ENCODE measurements around the gene TIE1.

TIE1 gene

DNA sequence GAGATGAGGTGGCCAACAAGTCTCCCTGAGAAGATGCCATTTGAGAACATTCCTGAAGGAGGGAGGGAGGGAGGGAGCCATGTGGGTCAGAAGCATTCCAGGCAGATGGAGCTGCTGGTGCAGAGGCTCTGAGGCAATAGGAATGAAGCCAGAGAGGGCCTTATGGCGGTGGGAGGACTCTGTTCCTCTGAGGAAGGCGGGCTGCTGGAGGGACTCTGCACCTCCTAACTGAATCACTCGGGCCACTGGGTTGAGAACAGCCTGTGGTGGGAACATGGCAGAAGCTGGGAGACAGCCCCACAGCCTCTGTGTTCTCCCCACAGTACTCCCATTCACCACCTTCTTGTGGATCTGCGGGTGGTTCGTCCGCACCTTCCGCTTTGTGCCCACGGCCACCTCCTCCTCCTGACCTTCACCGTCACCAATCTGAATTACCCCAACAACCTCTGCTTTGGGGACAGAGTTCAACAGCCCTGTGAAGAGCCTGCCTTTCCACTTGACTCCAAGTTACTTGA, 33.4 kb upstream of the TIE1 start:
- H3K4me3 ChIP-seq (ENCODE audit: low read depth, low read length) = no peak overlapping the region
- H3K4me1 ChIP-seq (ENCODE audit: control insufficient read depth, insufficient read depth, low read length) = peaks cover 23% of the 10 kb centered on the region
- no peaks in the 10 kb centered on the region; the same call in 1 of the 2 replicates for H3K36me3 ChIP-seq (ENCODE audit: control insufficient read depth, insufficient read depth, low read length)
- H3K9me3 ChIP-seq (ENCODE audit: control insufficient read depth, insufficient read depth, low read depth, low read length) = peaks cover 20% of the 10 kb centered on the region
- no peaks in the 10 kb centered on the region for H3K27me3 ChIP-seq (ENCODE audit: control insufficient read depth, insufficient read depth, low read length)
- no peak overlapping the region for H3K9ac ChIP-seq (ENCODE audit: low read length)
- no peak overlapping the region for H3K27ac ChIP-seq (ENCODE audit: low read depth, low read length)

DNA sequence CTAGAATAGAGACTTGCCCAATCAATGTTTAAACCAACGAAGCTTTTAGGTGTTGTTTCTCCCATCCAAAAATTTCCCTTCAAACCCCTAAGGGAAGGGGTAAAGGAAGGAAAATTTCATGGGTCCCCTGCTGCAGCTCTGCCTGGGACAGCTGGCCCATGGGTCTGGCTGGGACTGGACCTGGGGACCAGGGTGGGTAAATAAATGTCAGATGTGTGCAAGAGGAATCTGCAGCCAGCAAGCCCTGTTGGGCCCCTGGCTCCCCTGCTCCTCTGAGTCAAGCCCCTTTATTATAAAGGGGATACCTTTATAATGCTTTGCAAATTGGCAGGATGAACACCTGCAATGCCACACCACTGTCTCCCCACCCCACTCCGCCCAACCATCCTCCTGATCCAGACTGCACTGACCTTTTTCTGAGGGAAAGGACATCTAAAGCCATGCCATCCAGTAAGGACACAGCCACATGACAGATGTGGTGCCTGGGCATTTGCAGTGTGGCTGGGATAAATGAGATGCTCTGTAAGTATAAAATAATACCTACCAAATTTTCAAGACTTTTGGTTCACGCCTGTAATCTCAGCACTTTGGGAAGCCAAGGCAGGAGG, 32.9 kb upstream of the TIE1 start:
- Histone ChIP-seq H3K9me3 (ENCODE audit: control insufficient read depth, insufficient read depth, low read depth, low read length) (peaks cover 16% of the 10 kb centered on the region), H3K9ac (ENCODE audit: low read length) (no peak overlapping the region), H3K27me3 (ENCODE audit: control insufficient read depth, insufficient read depth, low read length) (no peaks in the 10 kb centered on the region), H3K36me3 (ENCODE audit: control insufficient read depth, insufficient read depth, low read length) (no peaks in the 10 kb centered on the region; the same call in 1 of the 2 replicates), H3K27ac (ENCODE audit: low read depth, low read length) (no peak overlapping the region), H3K4me3 (ENCODE audit: low read depth, low read length) (no peak overlapping the region), H3K4me1 (ENCODE audit: control insufficient read depth, insufficient read depth, low read length) (peaks cover 23% of the 10 kb centered on the region)

DNA sequence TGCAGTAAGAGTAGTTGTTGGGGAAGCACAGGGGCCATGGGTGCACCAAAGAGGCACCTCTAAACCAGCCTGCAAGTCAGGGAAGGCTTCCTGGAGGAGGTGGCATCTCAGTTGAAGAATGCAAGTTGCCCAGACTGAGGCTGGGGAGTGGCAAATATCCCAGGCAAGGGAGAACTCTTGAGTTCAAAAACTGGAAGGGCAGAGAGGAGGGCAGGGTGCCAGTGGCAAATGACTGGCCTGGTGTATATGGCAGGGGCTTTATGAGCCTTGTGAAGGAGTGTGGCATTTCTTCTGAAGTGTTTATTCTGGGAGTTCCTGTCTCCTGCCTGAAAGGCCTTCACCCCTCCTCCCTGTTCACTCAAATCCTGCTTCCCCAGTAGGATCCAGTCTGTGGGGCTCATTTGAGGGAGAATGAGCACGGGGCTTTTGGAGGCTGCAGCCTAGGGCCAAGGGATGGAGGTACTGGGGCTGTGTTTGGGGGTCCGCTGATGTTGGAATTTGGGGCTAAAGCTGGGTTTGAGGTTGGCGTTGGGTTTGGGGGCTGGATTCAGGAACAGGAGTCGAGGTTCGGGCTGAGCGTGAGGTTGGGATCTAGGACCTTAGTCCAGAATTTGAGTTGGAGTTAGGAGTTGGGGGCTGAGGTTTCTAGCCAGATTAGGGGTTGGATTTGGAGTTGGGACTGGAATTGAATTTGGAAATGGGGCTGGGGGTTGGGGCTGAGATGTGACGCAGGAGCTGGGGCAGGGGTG, 31.0 kb upstream of the TIE1 start, which contains the start of gene TMEM125:
Gene TMEM125 (plus strand): TSS at position 357 of the 749 bp plus-strand sequence. CDS start 2,740 bp downstream, outside the sequence.
- H3K27me3 ChIP-seq (ENCODE audit: control insufficient read depth, insufficient read depth, low read length) = no peaks in the 10 kb centered on the region
- peak within 1 kb of the TSS; percentile 10 for H3K9ac ChIP-seq (ENCODE audit: low read length)
- H3K27ac ChIP-seq (ENCODE audit: low read depth, low read length) = no peak within 1 kb of the TSS
- peaks cover 10% of the 10 kb centered on the region for H3K9me3 ChIP-seq (ENCODE audit: control insufficient read depth, insufficient read depth, low read depth, low read length)
- peaks cover 7% of the 10 kb centered on the region for H3K36me3 ChIP-seq (ENCODE audit: control insufficient read depth, insufficient read depth, low read length)
- H3K4me1 ChIP-seq (ENCODE audit: control insufficient read depth, insufficient read depth, low read length) = peaks cover 31% of the 10 kb centered on the region
- H3K4me3 ChIP-seq (ENCODE audit: low read depth, low read length) = peak within 1 kb of the TSS; percentile 49

DNA sequence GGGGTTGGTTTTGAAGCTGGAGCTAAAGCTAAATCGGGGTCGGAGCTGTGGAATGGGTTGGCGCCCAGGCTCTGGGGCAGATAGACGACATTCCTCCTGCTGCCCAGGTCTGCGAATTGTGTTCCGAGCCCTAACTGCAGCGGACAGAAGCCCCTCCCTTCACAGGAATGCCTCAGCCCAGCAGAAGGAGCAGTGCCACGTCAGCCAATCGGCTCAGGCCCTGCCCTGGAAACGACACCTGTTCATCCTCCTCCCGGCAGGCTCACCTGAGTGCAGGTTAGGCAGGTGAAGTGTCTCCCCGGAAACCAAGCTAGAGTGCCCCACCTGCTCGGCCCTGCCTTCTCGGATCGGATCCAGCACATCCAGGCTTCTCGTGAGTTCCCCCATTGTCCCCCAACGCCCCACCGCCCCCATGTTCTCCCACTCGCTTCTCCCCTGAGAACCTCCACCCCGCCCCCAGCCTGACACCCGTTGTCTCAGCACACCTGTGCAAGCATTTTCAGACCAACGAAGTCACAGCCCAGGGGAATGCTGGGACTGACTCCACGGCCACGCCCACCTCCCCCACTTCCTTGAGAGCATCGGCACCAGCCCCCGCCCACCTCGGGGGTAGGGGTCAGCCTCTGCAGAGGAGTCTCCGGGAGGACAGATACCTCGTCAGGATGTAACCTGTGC, 30.2 kb upstream of the TIE1 start:
- Histone ChIP-seq H3K9me3 (ENCODE audit: control insufficient read depth, insufficient read depth, low read depth, low read length) (peaks cover 6% of the 10 kb centered on the region), H3K27ac (ENCODE audit: low read depth, low read length) (no peak overlapping the region), H3K4me3 (ENCODE audit: low read depth, low read length) (peak overlapping the region; percentile 49)

DNA sequence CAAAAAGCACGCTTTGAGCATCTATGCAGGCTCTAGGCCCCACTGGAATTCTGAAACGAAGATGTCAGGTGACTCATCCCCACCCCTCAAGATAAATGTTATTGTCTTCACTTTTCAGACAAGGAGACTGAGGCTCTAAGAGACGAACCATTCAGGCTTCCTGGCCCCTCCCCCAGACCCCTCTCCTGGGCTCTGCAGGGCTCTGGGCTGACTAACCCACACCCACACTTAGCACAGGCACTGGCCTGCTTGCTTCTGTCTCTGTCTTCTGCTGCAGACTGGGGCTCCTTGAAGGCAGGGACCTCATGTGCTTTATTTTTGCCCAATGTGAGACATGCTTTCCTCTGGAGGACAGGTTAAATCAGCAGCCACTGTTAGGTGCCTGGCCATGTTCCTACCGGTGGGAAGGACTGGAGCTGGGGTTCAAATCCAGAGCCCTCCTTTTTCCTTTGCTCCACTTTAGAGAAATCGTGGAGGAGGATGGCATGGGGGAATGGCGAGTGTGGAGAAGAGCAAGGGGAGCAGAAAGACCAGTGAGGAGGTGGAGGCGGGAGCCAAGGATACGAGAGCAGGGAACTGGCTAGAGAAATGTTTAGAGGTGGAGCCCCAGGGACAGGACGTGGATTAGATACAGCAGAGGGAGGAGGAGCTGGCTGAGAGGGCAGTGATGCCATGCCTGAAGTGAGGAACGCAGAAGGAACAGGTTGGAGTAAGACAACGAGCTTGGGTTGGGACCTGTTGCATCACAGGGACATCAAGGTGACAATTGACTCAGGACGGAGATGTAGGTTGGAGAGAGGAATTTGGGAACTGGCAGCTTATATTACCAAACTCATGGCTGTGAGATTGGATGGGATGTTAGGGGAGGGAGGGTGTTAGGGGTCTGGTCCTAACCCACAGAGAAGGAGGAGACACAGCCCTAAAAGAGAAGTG, 29.3 kb upstream of the TIE1 start:
- Histone ChIP-seq H3K27me3 (ENCODE audit: control insufficient read depth, insufficient read depth, low read length) (no peaks in the 10 kb centered on the region), H3K4me1 (ENCODE audit: control insufficient read depth, insufficient read depth, low read length) (peaks cover 31% of the 10 kb centered on the region), H3K9me3 (ENCODE audit: control insufficient read depth, insufficient read depth, low read depth, low read length) (no peaks in the 10 kb centered on the region), H3K9ac (ENCODE audit: low read length) (no peak overlapping the region), H3K36me3 (ENCODE audit: control insufficient read depth, insufficient read depth, low read length) (peaks cover 7% of the 10 kb centered on the region), H3K4me3 (ENCODE audit: low read depth, low read length) (peak overlapping the region; percentile 49), H3K27ac (ENCODE audit: low read depth, low read length) (no peak overlapping the region)

More for the DNA sequence above, 30.2 kb upstream of the TIE1 start:
- no peaks in the 10 kb centered on the region for H3K27me3 ChIP-seq (ENCODE audit: control insufficient read depth, insufficient read depth, low read length)
- H3K36me3 ChIP-seq (ENCODE audit: control insufficient read depth, insufficient read depth, low read length) = peaks cover 7% of the 10 kb centered on the region
- peak overlapping the region; percentile 10 for H3K9ac ChIP-seq (ENCODE audit: low read length)
- peaks cover 31% of the 10 kb centered on the region for H3K4me1 ChIP-seq (ENCODE audit: control insufficient read depth, insufficient read depth, low read length)

DNA sequence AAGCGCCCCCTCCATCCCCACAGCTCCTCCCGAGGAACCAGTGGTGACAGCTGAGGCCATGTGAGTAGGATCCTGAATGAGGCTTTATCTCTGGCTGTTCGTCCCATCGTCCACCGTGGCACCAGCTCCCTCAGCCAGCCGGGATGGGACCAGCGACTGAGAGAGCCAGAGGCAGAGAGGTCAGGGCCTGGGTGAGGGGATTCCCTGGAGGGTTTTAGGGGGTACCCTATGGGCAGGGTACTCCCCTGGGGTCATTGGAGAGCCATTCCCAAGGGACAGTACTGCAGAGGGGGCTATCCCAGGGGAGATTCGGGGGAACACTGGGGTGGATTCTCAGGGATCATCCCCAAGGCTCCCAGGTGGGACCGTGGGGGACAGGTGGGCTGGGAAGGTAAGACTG, 28.6 kb upstream of the TIE1 start:
- no peak overlapping the region for H3K4me3 ChIP-seq (ENCODE audit: low read depth, low read length)
- no peaks in the 10 kb centered on the region for H3K9me3 ChIP-seq (ENCODE audit: control insufficient read depth, insufficient read depth, low read depth, low read length)
- H3K27ac ChIP-seq (ENCODE audit: low read depth, low read length) = no peak overlapping the region
- H3K36me3 ChIP-seq (ENCODE audit: control insufficient read depth, insufficient read depth, low read length) = peaks cover 7% of the 10 kb centered on the region
- no peak overlapping the region for H3K9ac ChIP-seq (ENCODE audit: low read length)
- H3K4me1 ChIP-seq (ENCODE audit: control insufficient read depth, insufficient read depth, low read length) = peaks cover 31% of the 10 kb centered on the region
- no peaks in the 10 kb centered on the region for H3K27me3 ChIP-seq (ENCODE audit: control insufficient read depth, insufficient read depth, low read length)

DNA sequence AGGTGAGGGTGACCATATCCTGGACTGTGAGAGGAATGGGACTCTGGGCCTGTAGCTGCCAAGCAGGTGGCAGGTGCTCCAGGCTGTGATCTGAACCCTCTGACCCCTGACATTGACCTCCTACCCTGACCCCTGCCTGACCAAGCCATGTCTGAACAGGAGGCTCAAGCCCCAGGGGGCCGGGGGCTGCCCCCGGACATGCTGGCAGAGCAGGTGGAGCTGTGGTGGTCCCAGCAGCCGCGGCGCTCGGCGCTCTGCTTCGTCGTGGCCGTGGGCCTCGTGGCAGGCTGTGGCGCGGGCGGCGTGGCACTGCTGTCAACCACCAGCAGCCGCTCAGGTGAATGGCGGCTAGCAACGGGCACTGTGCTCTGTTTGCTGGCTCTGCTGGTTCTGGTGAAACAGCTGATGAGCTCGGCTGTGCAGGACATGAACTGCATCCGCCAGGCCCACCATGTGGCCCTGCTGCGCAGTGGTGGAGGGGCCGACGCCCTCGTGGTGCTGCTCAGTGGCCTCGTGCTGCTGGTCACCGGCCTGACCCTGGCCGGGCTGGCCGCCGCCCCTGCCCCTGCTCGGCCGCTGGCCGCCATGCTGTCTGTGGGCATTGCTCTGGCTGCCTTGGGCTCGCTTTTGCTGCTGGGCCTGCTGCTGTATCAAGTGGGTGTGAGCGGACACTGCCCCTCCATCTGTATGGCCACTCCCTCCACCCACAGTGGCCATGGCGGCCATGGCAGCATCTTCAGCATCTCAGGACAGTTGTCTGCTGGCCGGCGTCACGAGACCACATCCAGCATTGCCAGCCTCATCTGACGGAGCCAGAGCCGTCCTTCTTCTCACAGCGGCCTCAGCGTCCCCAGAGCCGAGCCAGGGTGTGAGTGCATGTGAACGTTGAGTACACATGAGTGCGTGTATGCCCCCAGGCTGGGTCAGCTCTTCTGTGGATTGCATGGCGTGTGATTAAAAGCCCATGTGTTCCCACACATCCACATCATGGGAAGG, 27.9 kb upstream of the TIE1 start:
- Histone ChIP-seq H3K9me3 (ENCODE audit: control insufficient read depth, insufficient read depth, low read depth, low read length) (no peaks in the 10 kb centered on the region), H3K4me1 (ENCODE audit: control insufficient read depth, insufficient read depth, low read length) (peaks cover 31% of the 10 kb centered on the region), H3K4me3 (ENCODE audit: low read depth, low read length) (no peak overlapping the region), H3K9ac (ENCODE audit: low read length) (no peak overlapping the region), H3K27ac (ENCODE audit: low read depth, low read length) (no peak overlapping the region), H3K36me3 (ENCODE audit: control insufficient read depth, insufficient read depth, low read length) (peaks cover 7% of the 10 kb centered on the region), H3K27me3 (ENCODE audit: control insufficient read depth, insufficient read depth, low read length) (no peaks in the 10 kb centered on the region)

DNA sequence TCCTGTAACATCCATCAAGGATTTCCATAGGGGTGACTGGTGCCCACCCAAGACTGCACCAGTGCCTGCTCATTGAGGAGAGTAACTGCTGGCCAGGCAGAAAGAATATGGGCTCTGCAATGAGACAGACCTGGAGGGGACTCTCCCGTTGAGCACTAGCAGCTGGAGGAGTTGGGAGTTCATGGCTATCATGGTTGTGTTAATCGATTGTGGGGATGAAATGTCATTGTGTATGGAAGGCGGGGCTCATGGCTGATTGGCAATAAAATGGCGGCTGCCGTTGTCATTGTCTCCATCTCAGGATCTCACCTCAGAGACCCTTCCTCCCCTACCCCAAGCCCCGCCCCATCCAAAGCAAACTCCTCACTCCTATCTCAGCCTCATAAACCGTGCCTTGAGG, 27.1 kb upstream of the TIE1 start:
- no peaks in the 10 kb centered on the region for H3K27me3 ChIP-seq (ENCODE audit: control insufficient read depth, insufficient read depth, low read length)
- H3K9ac ChIP-seq (ENCODE audit: low read length) = no peak overlapping the region
- no peaks in the 10 kb centered on the region for H3K9me3 ChIP-seq (ENCODE audit: control insufficient read depth, insufficient read depth, low read depth, low read length)
- H3K4me3 ChIP-seq (ENCODE audit: low read depth, low read length) = no peak overlapping the region
- no peak overlapping the region for H3K27ac ChIP-seq (ENCODE audit: low read depth, low read length)
- H3K36me3 ChIP-seq (ENCODE audit: control insufficient read depth, insufficient read depth, low read length) = peaks cover 7% of the 10 kb centered on the region
- peaks cover 31% of the 10 kb centered on the region for H3K4me1 ChIP-seq (ENCODE audit: control insufficient read depth, insufficient read depth, low read length)

DNA sequence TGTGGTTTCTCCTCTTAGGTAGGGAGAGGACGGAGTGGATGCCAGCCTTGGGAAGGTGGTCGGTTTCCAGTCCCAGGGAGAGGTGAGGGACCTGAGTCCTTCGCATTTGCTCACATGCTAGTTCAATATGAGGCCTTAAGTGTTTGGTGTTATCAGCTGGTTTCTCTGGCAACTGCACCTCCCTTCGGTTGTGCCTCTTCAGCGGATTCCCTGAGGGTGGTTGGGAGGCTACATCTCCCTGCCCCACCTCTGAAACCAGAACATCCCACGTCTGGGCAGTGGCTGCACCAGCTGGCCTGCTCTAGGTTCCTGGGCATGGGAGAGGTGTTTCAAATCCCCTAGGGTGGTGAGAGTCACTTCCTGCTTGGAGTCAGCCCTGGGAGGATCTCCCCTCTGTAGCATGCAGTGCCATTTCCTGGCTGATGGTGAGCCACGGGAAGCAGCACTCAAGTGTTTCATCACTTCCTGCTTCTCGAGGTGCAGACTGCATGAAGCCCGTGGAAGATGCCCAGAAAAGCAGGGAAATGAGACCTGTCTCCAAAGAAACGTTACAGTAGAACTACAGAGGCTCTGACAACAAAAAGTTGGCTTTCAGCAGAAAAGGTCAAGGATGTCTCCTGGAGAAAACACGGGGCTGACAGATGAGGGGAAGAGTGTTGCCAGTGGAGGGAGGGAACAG, 26.5 kb upstream of the TIE1 start:
- no peak overlapping the region for H3K27ac ChIP-seq (ENCODE audit: low read depth, low read length)
- no peak overlapping the region for H3K4me3 ChIP-seq (ENCODE audit: low read depth, low read length)
- H3K36me3 ChIP-seq (ENCODE audit: control insufficient read depth, insufficient read depth, low read length) = peaks cover 7% of the 10 kb centered on the region
- H3K4me1 ChIP-seq (ENCODE audit: control insufficient read depth, insufficient read depth, low read length) = peaks cover 29% of the 10 kb centered on the region
- no peaks in the 10 kb centered on the region for H3K27me3 ChIP-seq (ENCODE audit: control insufficient read depth, insufficient read depth, low read length)
- H3K9ac ChIP-seq (ENCODE audit: low read length) = no peak overlapping the region
- no peaks in the 10 kb centered on the region for H3K9me3 ChIP-seq (ENCODE audit: control insufficient read depth, insufficient read depth, low read depth, low read length)
